ENCODE results near the gene TRPM7. TPM values are rescaled to one million over a fixed set of nuclear protein-coding genes. Genes with fewer than 3 reads are reported as not detected.

Gene TRPM7
- total and polyA plus RNA-seq, 2 of the 8 experiments (the other 6 are each of a cell fraction or from before 2014, with no cell fraction given) = 7.5 to 33.2 TPM

GRCh38 chr15:50562735-50563640, 123.6 kb downstream of the TRPM7 start:
- no peak overlapping the region for H3K4ac ChIP-seq (replicated peaks; ENCODE audit: insufficient read length, low read depth, low read length)
- no peaks in the 10 kb centered on the region for H3K9me3 ChIP-seq (ENCODE audit: insufficient read depth in 2 of 2, low read depth in 1 of 2, low read length in 1 of 2)
- no peaks in the 10 kb centered on the region for H3K4me1 ChIP-seq (replicated peaks in 1 of 4; ENCODE audit: control insufficient read depth in 3 of 4, insufficient read depth in 4 of 4, low read length in 3 of 4)
- no peaks in the 10 kb centered on the region for H4K20me1 ChIP-seq (replicated peaks in 1 of 2; ENCODE audit: control insufficient read depth in 1 of 2, insufficient read depth in 2 of 2, low read length in 2 of 2)
- no peak overlapping the region for H3K23ac ChIP-seq (ENCODE audit: insufficient read length)
- no peak overlapping the region for H3K18ac ChIP-seq (ENCODE audit: extremely low read depth, low read length)
- no peak overlapping the region for H4K91ac ChIP-seq (replicated peaks; ENCODE audit: insufficient read length, low read length)
- H3K4me3 ChIP-seq (ENCODE audit: extremely low read depth in 1 of 4, insufficient read depth in 2 of 4, low read depth in 3 of 4, low read length in 4 of 4) = no peak overlapping the region
- H3K79me2 ChIP-seq (ENCODE audit: control insufficient read depth in 1 of 2, insufficient read depth in 2 of 2, low read length in 2 of 2) = no peaks in the 10 kb centered on the region
- H3K14ac ChIP-seq (ENCODE audit: insufficient read length) = no peak overlapping the region
- H2AK5ac ChIP-seq (ENCODE audit: low read depth, low read length) = no peak overlapping the region
- H4K8ac ChIP-seq (ENCODE audit: extremely low read depth, insufficient read depth, low read length) = no peak overlapping the region
- POLR2A ChIA-PET (ENCODE audit: partially characterized antibody) = no interaction called here
- no peak overlapping the region for H4K5ac ChIP-seq (ENCODE audit: insufficient read length, low read depth, low read length)
- DNase-seq (ENCODE audit: low read depth in 1 of 2, low spot score in 2 of 2) = no peak
- no peak overlapping the region for H2BK12ac ChIP-seq (ENCODE audit: low read depth, low read length)
- no peak overlapping the region for H3K27ac ChIP-seq (ENCODE audit: low read depth, low read length)
- no peaks in the 10 kb centered on the region for H3K79me1 ChIP-seq (ENCODE audit: low read depth, low read length)
- no peak overlapping the region for H2BK5ac ChIP-seq (ENCODE audit: low read depth, low read length)
- no peak overlapping the region for H2BK15ac ChIP-seq (ENCODE audit: low read length)
- TF ChIP-seq KDM5A (IDR thresholded peaks at IDR 0.05; ENCODE audit: low read length) (no peak), CHD1 (IDR thresholded peaks at IDR 0.05; ENCODE audit: low read depth, low read length) (no peak), SP4 (IDR thresholded peaks at IDR 0.05; ENCODE audit: low read length) (no peak), SAP30 (IDR thresholded peaks at IDR 0.05; ENCODE audit: insufficient read depth, insufficient replicate concordance, low read length) (no peak)
- no peak overlapping the region for H3K4me2 ChIP-seq (ENCODE audit: insufficient read depth in 1 of 2, low read depth in 2 of 2, low read length in 2 of 2)
- no peak for FAIRE-seq
- H3K9ac ChIP-seq (replicated peaks in 1 of 4; ENCODE audit: extremely low read depth in 1 of 4, low read depth in 3 of 4, low read length in 3 of 4) = no peak overlapping the region
- H3K36me3 ChIP-seq (ENCODE audit: control insufficient read depth in 2 of 4, insufficient read depth in 4 of 4, low read length in 3 of 4) = peaks cover 0 to 5% (median 1%) of the 10 kb centered on the region in 4 experiments; a peak in 3 of 8 replicates
- CTCF ChIA-PET (ENCODE audit: partially characterized antibody) = interaction anchor here (2.0 kb wide), 1 partner anchor 14 kb away, joined by 7 read pairs; no protein-coding TSS in a partner anchor
- H3K27me3 ChIP-seq (replicated peaks in 1 of 4; ENCODE audit: control insufficient read depth in 3 of 4, extremely low read depth in 1 of 4, insufficient read depth in 3 of 4, low read length in 3 of 4) = no peaks in the 10 kb centered on the region
- WGBS, 2 experiments (ENCODE audit: extremely low coverage in 1 of 2, insufficient coverage in 1 of 2, insufficient read length in 1 of 2, insufficient replicate concordance in 2 of 2, low coverage in 1 of 2, low lambda C conversion rate in 2 of 2, missing lambda C conversion rate in 1 of 2) = 90% methylated on average over 3 of the region's 4 CpGs; no CpG with 5 or more reads in 1 of the 2 experiments
- no peak overlapping the region for H2BK20ac ChIP-seq (ENCODE audit: low read length)
- H2AFZ ChIP-seq (ENCODE audit: low read length) = no peak overlapping the region
- no peak overlapping the region for H2BK120ac ChIP-seq (replicated peaks; ENCODE audit: low read depth, low read length)
- H3K23me2 ChIP-seq (ENCODE audit: low read depth, low read length) = no peaks in the 10 kb centered on the region
- H3K56ac ChIP-seq (replicated peaks; ENCODE audit: insufficient read length, low read depth, low read length) = no peak overlapping the region

All from H1 (cell line).